PC-9 (cell line): ENCODE measurements around the gene PSD4. TPM values are rescaled to one million over a fixed set of nuclear protein-coding genes. Genes with fewer than 3 reads are reported as not detected.

Experiments used
- BruUV-seq: library from RNA; stranded (reverse); fragments of 400-500 nt; replicated peaks from 2 replicates; lab custom pipeline; 2021; lab: Mats Ljungman, UMichigan
- CTCF ChIA-PET: fragments of 300-600 bp; sonication (Branson Sonifier 250); formaldehyde crosslinking; loops from one replicate; lab custom pipeline; 2022; ENCODE audit warnings: antibody characterized with exemption; lab: Charles Lee
- POLR2A ChIA-PET: fragments of 300-600 bp; sonication (Branson Sonifier 250); formaldehyde crosslinking; loops from one replicate; lab custom pipeline; 2022; ENCODE audit warnings: antibody characterized with exemption; ENCODE audit not compliant: unreplicated experiment; lab: Charles Lee
- DNase-seq, 2 experiments: peaks; one replicate each; pipeline versions ENCODE4 v3.0.0 to v3.0.0-alpha.2; 2015 to 2022; ENCODE audit warnings: mixed read lengths in 1 of 2
- H2AFZ ChIP-seq: fragments of 200-600 bp; sonication (generic); 2 replicates; pipeline ENCODE4 v1.8.1; 2017; ENCODE audit warnings: antibody characterized with exemption
- H3F3A ChIP-seq: fragments of 200-600 bp; sonication (generic); 2 replicates; pipeline ENCODE4 v1.8.1; 2017; ENCODE audit warnings: antibody characterized with exemption, mild to moderate bottlenecking, low read depth; ENCODE audit not compliant: insufficient read depth
- H3K27ac ChIP-seq: fragments of 200-600 bp; sonication (generic); 2 replicates; pipeline ENCODE4 v1.6.1; 2016; ENCODE audit warnings: mixed run types
- H3K27me3 ChIP-seq: fragments of 200-600 bp; sonication (generic); 2 replicates; pipeline ENCODE4 v1.6.1; 2016; ENCODE audit warnings: low read depth, mixed run types; ENCODE audit not compliant: insufficient read depth
- H3K36me3 ChIP-seq: fragments of 200-600 bp; sonication (generic); 2 replicates; pipeline ENCODE4 v1.6.1; 2016; ENCODE audit warnings: low read depth, mixed run types
- H3K4me1 ChIP-seq: fragments of 200-600 bp; sonication (generic); replicated peaks from 2 replicates; pipeline ENCODE4 v1.6.1; 2016; ENCODE audit warnings: mixed run types; ENCODE audit not compliant: insufficient read depth
- H3K4me2 ChIP-seq: fragments of 200-600 bp; sonication (generic); 2 replicates; pipeline ENCODE4 v1.6.1; 2017; ENCODE audit warnings: mixed run types
- H3K4me3 ChIP-seq: fragments of 200-600 bp; sonication (generic); 2 replicates; pipeline ENCODE4 v1.6.1; 2016; ENCODE audit warnings: mixed run types
- H3K79me2 ChIP-seq: fragments of 200-600 bp; sonication (generic); 2 replicates; pipeline ENCODE4 v1.6.1; 2017; ENCODE audit warnings: low read depth, mixed run types
- H3K9me2 ChIP-seq: fragments of 200-600 bp; sonication (generic); 2 replicates; pipeline ENCODE4 v1.8.1; 2017; ENCODE audit warnings: mild to moderate bottlenecking; ENCODE audit not compliant: insufficient read depth
- H3K9me3 ChIP-seq: fragments of 200-600 bp; sonication (generic); 2 replicates; pipeline ENCODE4 v1.8.1; 2016; ENCODE audit warnings: low read depth; ENCODE audit not compliant: insufficient read depth
- H4K20me1 ChIP-seq: fragments of 200-600 bp; sonication (generic); 2 replicates; pipeline ENCODE4 v1.8.1; 2017; ENCODE audit not compliant: insufficient read depth
- CTCF ChIP-seq: fragments of 200-600 bp; sonication (generic); conservative IDR thresholded peaks from 2 replicates; pipeline ENCODE4 v1.6.1; 2017; ENCODE audit warnings: mixed run types, antibody characterized with exemption, mild to moderate bottlenecking, moderate library complexity
- EZH2 ChIP-seq: fragments of 200-600 bp; sonication (generic); IDR thresholded peaks from 2 replicates; pipeline ENCODE4 v1.8.0; 2017; ENCODE audit warnings: antibody characterized with exemption, low read depth
- intact Hi-C: fragments of 100-400 bp; cut with micrococcal nuclease; formaldehyde crosslinking; loops from one replicate; pipeline ENCODE4 v1.10.0; 2022; ENCODE audit not compliant: unreplicated experiment
- total RNA-seq: library from RNA; stranded (reverse); gene quantifications from 2 replicates; pipeline ENCODE4 v1.2.3, GENCODE V29; 2021

Gene PSD4
- total RNA-seq, 1 experiment from 2014 or later, result 29.6 TPM

GRCh38 chr2:113157897-113158753 lies 15.6 kb upstream of the PSD4 start:
- peaks cover 29% of the 10 kb centered on the region for H3K4me1 ChIP-seq
- H3K4me2 ChIP-seq, result peak overlapping the region; percentile 97
- H3K9me2 ChIP-seq, result no peaks in the 10 kb centered on the region
- CTCF ChIA-PET, result interaction anchor here (0.5 to 1.4 kb wide), 3 partner anchors 15 to 40 kb away, joined by 3 to 8 read pairs (median 5); no protein-coding TSS in a partner anchor
- BruUV-seq, result TSS peak; percentile 55
- TF ChIP-seq EZH2 (no peak), CTCF (no peak)
- H2AFZ ChIP-seq, result peak overlapping the region; percentile 92
- no peaks in the 10 kb centered on the region for H3K36me3 ChIP-seq
- H3K4me3 ChIP-seq, result peak overlapping the region; percentile 87
- POLR2A ChIA-PET, result interaction anchor here (0.5 to 0.6 kb wide), 2 partner anchors 40 to 115 kb away, joined by 3 read pairs; no protein-coding TSS in a partner anchor
- H3K27me3 ChIP-seq, result no peaks in the 10 kb centered on the region
- no peaks in the 10 kb centered on the region for H4K20me1 ChIP-seq
- intact Hi-C loops, result no loop called here
- no peaks in the 10 kb centered on the region for H3K9me3 ChIP-seq
- H3K79me2 ChIP-seq, result peaks cover 39% of the 10 kb centered on the region
- peak in 1 of 2 experiments; percentile 73 for DNase-seq
- peak overlapping the region; percentile 56 for H3K27ac ChIP-seq
- peaks cover 24% of the 10 kb centered on the region; the same call in 1 of the 2 replicates for H3F3A ChIP-seq

DNA sequence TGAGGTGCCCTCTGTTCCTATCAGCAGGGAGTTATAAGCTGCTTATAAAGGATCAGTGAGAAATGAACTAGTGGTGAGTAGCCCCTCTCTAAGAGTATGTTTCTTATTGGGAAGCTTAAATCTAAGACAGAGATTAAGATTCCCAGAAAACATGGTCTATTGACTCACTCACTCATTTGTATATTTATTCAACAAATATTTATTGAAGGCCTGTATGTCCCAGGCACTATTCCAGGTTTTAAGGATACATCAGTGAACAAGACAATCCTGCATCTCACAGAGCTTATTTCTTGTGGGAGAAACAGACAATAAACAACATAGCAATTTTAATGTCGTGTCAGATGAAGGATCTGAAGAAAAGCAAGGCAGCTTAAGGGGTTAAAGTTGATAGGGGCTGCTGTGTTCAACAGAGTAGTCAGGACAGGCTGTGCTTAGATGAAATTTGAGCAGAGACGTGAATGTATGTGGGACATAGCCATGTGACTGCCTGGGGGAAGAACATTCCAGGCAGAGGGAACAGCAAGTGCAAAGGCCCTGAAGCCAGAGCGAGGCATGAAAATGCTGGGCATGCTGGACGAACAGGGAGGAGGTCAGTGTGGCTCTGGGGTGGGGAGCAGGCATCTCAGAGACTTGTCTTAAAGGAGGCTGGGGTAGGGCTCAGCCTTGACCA lies 14.8 kb upstream of the PSD4 start:
- ChIA-PET CTCF (interaction anchor here (1.4 kb wide), 1 partner anchor 40 kb away, joined by 8 read pairs; no protein-coding TSS in a partner anchor), POLR2A (no interaction called here)
- no TSS peak for BruUV-seq
- Histone ChIP-seq H3K27ac (0 out of 2 replicates have a peak overlapping the region, but pooled peaks have one; percentile 56), H3K36me3 (no peaks in the 10 kb centered on the region), H3K4me2 (peak overlapping the region; percentile 97), H3K79me2 (peaks cover 42% of the 10 kb centered on the region), H3F3A (peaks cover 24% of the 10 kb centered on the region; the same call in 1 of the 2 replicates), H4K20me1 (no peaks in the 10 kb centered on the region), H3K4me3 (peak overlapping the region; percentile 87), H3K9me2 (no peaks in the 10 kb centered on the region), H3K27me3 (no peaks in the 10 kb centered on the region), H3K9me3 (no peaks in the 10 kb centered on the region), H3K4me1 (peaks cover 29% of the 10 kb centered on the region), H2AFZ (no peak overlapping the region)
- no peak for DNase-seq
- no peak for TF ChIP-seq EZH2
- TF ChIP-seq CTCF, result no peak
- intact Hi-C loops, result no loop called here

DNA sequence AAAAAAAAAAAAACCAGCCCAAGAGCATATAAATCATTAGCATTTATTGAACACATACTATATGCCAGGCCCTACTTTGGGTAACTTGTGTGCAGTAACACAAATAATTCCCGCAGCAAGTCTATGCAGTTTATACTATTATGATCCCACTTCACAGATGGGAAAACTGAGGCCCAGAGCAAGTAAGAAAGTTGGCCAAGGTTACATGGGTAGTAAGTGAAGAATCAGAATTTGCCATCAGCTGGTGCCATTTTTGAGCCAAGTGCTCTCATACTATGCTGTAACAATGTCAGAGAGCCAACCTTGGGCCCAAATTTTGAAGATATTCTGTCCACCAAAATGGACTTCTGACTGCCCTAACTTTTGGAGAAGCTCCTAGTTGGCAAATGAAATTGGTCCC lies 13.5 kb upstream of the PSD4 start:
- H3K36me3 ChIP-seq, result no peaks in the 10 kb centered on the region
- peaks cover 50% of the 10 kb centered on the region for H3K79me2 ChIP-seq
- POLR2A ChIA-PET, result no interaction called here
- H4K20me1 ChIP-seq, result no peaks in the 10 kb centered on the region
- TF ChIP-seq CTCF, result no peak
- TF ChIP-seq EZH2, result no peak
- H3K9me2 ChIP-seq, result no peaks in the 10 kb centered on the region
- no peak overlapping the region for H3K4me3 ChIP-seq
- no peak overlapping the region for H2AFZ ChIP-seq
- peaks cover 24% of the 10 kb centered on the region; the same call in 1 of the 2 replicates for H3F3A ChIP-seq
- no peaks in the 10 kb centered on the region for H3K27me3 ChIP-seq
- H3K4me1 ChIP-seq, result peaks cover 29% of the 10 kb centered on the region
- intact Hi-C loops, result no loop called here
- CTCF ChIA-PET, result interaction anchor here (0.6 kb wide), 1 partner anchor 18 kb away, joined by 5 read pairs; no protein-coding TSS in a partner anchor
- BruUV-seq, result no TSS peak
- no peaks in the 10 kb centered on the region for H3K9me3 ChIP-seq
- DNase-seq, result no peak
- no peak overlapping the region for H3K27ac ChIP-seq
- H3K4me2 ChIP-seq, result no peak overlapping the region
